ENCODE results near the gene ZNF276. TPM values are rescaled to one million over a fixed set of nuclear protein-coding genes. Genes with fewer than 3 reads are reported as not detected.

ZNF276 gene
- total RNA-seq, 6 donors from 2014 or later: 28.6 to 172 (median 39.0) TPM

GRCh38 chr16:89732142-89732917 lies 11.0 kb downstream of the ZNF276 start:
- DNase-seq: no peak
- WGBS, 2 donors: 91 to 92% methylated on average over 23 to 24 of the region's 24 CpGs
- Histone ChIP-seq H3K4me1 (no peaks in the 10 kb centered on the region), H3K27ac (no peak overlapping the region), H3K9me3 (no peaks in the 10 kb centered on the region), H3K27me3 (no peaks in the 10 kb centered on the region), H3K36me3 (peaks cover 50 to 98% (median 92%) of the 10 kb centered on the region in 4 donors), H3K4me3 (no peak overlapping the region)
- no peak for TF ChIP-seq EP300 (IDR thresholded peaks at IDR 0.05)
- TF ChIP-seq POLR2AphosphoS5 (IDR thresholded peaks at IDR 0.05): no peak
- TF ChIP-seq, protein P1, sequence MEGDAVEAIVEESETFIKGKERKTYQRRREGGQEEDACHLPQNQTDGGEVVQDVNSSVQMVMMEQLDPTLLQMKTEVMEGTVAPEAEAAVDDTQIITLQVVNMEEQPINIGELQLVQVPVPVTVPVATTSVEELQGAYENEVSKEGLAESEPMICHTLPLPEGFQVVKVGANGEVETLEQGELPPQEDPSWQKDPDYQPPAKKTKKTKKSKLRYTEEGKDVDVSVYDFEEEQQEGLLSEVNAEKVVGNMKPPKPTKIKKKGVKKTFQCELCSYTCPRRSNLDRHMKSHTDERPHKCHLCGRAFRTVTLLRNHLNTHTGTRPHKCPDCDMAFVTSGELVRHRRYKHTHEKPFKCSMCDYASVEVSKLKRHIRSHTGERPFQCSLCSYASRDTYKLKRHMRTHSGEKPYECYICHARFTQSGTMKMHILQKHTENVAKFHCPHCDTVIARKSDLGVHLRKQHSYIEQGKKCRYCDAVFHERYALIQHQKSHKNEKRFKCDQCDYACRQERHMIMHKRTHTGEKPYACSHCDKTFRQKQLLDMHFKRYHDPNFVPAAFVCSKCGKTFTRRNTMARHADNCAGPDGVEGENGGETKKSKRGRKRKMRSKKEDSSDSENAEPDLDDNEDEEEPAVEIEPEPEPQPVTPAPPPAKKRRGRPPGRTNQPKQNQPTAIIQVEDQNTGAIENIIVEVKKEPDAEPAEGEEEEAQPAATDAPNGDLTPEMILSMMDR (IDR thresholded peaks at IDR 0.05): no peak
- no peak for TF ChIP-seq POLR2A (IDR thresholded peaks at IDR 0.05)
- ATAC-seq (ENCODE audit: low FRiP score in 2 of 2): no peak

DNA sequence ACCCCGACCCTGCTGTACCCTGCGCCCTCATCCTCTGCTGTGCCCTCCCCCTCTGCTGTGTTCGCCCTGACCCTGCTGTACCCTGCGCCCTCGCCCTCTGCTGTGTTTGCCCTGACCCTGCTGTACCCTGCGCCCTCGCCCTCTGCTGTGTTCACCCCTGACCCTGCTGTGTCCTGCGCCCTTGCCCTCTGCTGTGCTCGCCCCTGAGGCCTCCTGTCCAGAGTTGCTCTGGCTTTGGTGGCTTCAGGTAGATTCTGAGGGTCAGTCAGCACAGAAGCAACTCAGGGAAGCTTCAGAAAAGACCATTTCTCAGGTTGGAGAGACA lies 11.5 kb downstream of the ZNF276 start:
- H3K4me1 ChIP-seq: no peaks in the 10 kb centered on the region
- H3K36me3 ChIP-seq: peaks cover 54 to 98% (median 93%) of the 10 kb centered on the region in 4 donors
- DNase-seq: no peak
- no peaks in the 10 kb centered on the region for H3K9me3 ChIP-seq
- TF ChIP-seq, protein P1 (IDR thresholded peaks at IDR 0.05): no peak
- TF ChIP-seq POLR2AphosphoS5 (IDR thresholded peaks at IDR 0.05) (no peak), EP300 (IDR thresholded peaks at IDR 0.05) (no peak), POLR2A (IDR thresholded peaks at IDR 0.05) (no peak)
- WGBS, 2 donors: 95 to 97% methylated on average over 8 to 9 of the region's 9 CpGs
- no peak overlapping the region for H3K4me3 ChIP-seq
- ATAC-seq (ENCODE audit: low FRiP score in 2 of 2): no peak
- no peak overlapping the region for H3K27ac ChIP-seq
- no peaks in the 10 kb centered on the region for H3K27me3 ChIP-seq

- no peaks in the 10 kb centered on the region for H3K27me3 ChIP-seq
- no peak overlapping the region for H3K27ac ChIP-seq
- no peaks in the 10 kb centered on the region for H3K4me1 ChIP-seq
- no peak for TF ChIP-seq POLR2A (IDR thresholded peaks at IDR 0.05)
- 82 to 92% methylated on average over 10 to 17 of the region's 17 CpGs for WGBS, 2 donors
- H3K36me3 ChIP-seq: peaks cover 58 to 98% (median 95%) of the 10 kb centered on the region in 4 donors
- DNase-seq (no peak), ATAC-seq (ENCODE audit: low FRiP score in 2 of 2) (no peak)
- no peaks in the 10 kb centered on the region for H3K9me3 ChIP-seq
- no peak overlapping the region for H3K4me3 ChIP-seq
Measured at GRCh38 chr16:89733322-89733721, 12.0 kb downstream of the ZNF276 start.

GRCh38 chr16:89733792-89734191 lies 12.5 kb downstream of the ZNF276 start:
- no peaks in the 10 kb centered on the region for H3K4me1 ChIP-seq
- H3K4me3 ChIP-seq: no peak overlapping the region
- H3K27me3 ChIP-seq: no peaks in the 10 kb centered on the region
- H3K27ac ChIP-seq: no peak overlapping the region
- ATAC-seq (ENCODE audit: low FRiP score in 2 of 2) (no peak), DNase-seq (no peak)
- H3K9me3 ChIP-seq: no peaks in the 10 kb centered on the region
- WGBS, 2 donors: 89 to 93% methylated on average over 19 to 21 of the region's 21 CpGs
- H3K36me3 ChIP-seq: peaks cover 61 to 100% (median 98%) of the 10 kb centered on the region in 4 donors
- TF ChIP-seq, protein P1 (IDR thresholded peaks at IDR 0.05): no peak

- no peak for TF ChIP-seq POLR2AphosphoS5 (IDR thresholded peaks at IDR 0.05)
- TF ChIP-seq EP300 (IDR thresholded peaks at IDR 0.05): no peak
- TF ChIP-seq, protein P1 (IDR thresholded peaks at IDR 0.05): no peak
- TF ChIP-seq POLR2A (IDR thresholded peaks at IDR 0.05): no peak
- Histone ChIP-seq H3K27ac (no peak overlapping the region), H3K27me3 (no peaks in the 10 kb centered on the region), H3K9me3 (no peaks in the 10 kb centered on the region), H3K4me3 (no peak overlapping the region), H3K4me1 (no peaks in the 10 kb centered on the region), H3K36me3 (peaks cover 53 to 99% (median 90%) of the 10 kb centered on the region in 4 donors)
- ATAC-seq (ENCODE audit: low FRiP score in 2 of 2) (no peak), DNase-seq (no peak)
- WGBS, 2 donors: 94 to 98% methylated on average over 2 to 3 of the region's 3 CpGs
Measured at GRCh38 chr16:89736554-89736953, 15.2 kb downstream of the ZNF276 start.
